HEK293 (cell line): ENCODE measurements around the gene CACNA1C.
A peak's percentile ranks its signal among the peaks of the same experiment; 100 is the strongest.

ENCODE experiments used
- CTCF ChIA-PET: fragments of 350-600 bp; formaldehyde crosslinking; extraction: SDS; loops from one replicate; lab custom pipeline; 2021; ENCODE audit warnings: antibody characterized with exemption; lab: Yijun Ruan, JAX
- POLR2A ChIA-PET: fragments of 300-600 bp; formaldehyde crosslinking; extraction: SDS; loops from one replicate; lab custom pipeline; 2020; ENCODE audit warnings: antibody characterized with exemption, inconsistent platforms; lab: Yijun Ruan, JAX
- H3K27ac ChIP-seq: fragments of 200-500 bp; sonication (Bioruptor generic); 2 replicates; pipeline ENCODE4 v1.5.1; 2014; ENCODE audit warnings: low read depth, low read length, control low read depth, inconsistent platforms; ENCODE audit errors: extremely low read depth
- H3K36me3 ChIP-seq, 2 experiments: fragments of 200-500 bp in 1 of 2; sonication (Bioruptor generic) in 1 of 2; 1 replicate in 1 of 2; 2 replicates in 1 of 2; pipeline ENCODE4 v1.5.1; 2014 to 2017; ENCODE audit warnings: inconsistent platforms in 2 of 2, low read length in 2 of 2; ENCODE audit not compliant: control insufficient read depth in 2 of 2, insufficient read depth in 1 of 2
- H3K4me1 ChIP-seq: fragments of 200-500 bp; sonication (Bioruptor generic); 2 replicates; pipeline ENCODE4 v1.5.1; 2014; ENCODE audit warnings: mild to moderate bottlenecking, low read length, inconsistent platforms; ENCODE audit not compliant: control insufficient read depth, insufficient read depth
- H3K4me3 ChIP-seq: 2 replicates; pipeline ENCODE4 v1.5.1; 2011; ENCODE audit warnings: low read depth, mild to moderate bottlenecking, control low read depth, low read length, moderate library complexity
- H3K9me3 ChIP-seq: fragments of 200-500 bp; sonication (Bioruptor generic); 2 replicates; pipeline ENCODE4 v1.5.1; 2014; ENCODE audit warnings: low read depth, low read length, inconsistent platforms; ENCODE audit not compliant: control insufficient read depth, insufficient read depth
- CTCF ChIP-seq: fragments of 450-650 bp; formaldehyde crosslinking; IDR thresholded peaks from 2 replicates; pipeline ENCODE4 v1.5.1; 2016; ENCODE audit warnings: missing biosample characterization, missing genetic modification characterization
- GFI1B ChIP-seq: fragments of 450-650 bp; formaldehyde crosslinking; IDR thresholded peaks from 2 replicates; pipeline ENCODE4 v1.5.1; 2016; ENCODE audit warnings: missing biosample characterization, missing genetic modification characterization
- IKZF3 ChIP-seq: fragments of 450-650 bp; IDR thresholded peaks from 2 replicates; pipeline ENCODE4 v1.5.0; 2018; ENCODE audit warnings: missing biosample characterization, mild to moderate bottlenecking, missing genetic modification characterization, moderate library complexity
- KLF10 ChIP-seq: fragments of 450-650 bp; IDR thresholded peaks from 2 replicates; pipeline ENCODE4 v1.5.1; 2018; ENCODE audit warnings: missing biosample characterization, mild to moderate bottlenecking, missing genetic modification characterization
- KLF9 ChIP-seq: fragments of 450-650 bp; formaldehyde crosslinking; IDR thresholded peaks from 2 replicates; pipeline ENCODE4 v1.5.1; 2016; ENCODE audit warnings: missing biosample characterization, missing genetic modification characterization, low read depth
- MZF1 ChIP-seq: fragments of 450-650 bp; formaldehyde crosslinking; IDR thresholded peaks from 2 replicates; pipeline ENCODE4 v1.5.1; 2017; ENCODE audit warnings: missing biosample characterization, missing genetic modification characterization, borderline replicate concordance
- ZBTB21 ChIP-seq: fragments of 450-650 bp; formaldehyde crosslinking; IDR thresholded peaks from 2 replicates; pipeline ENCODE4 v1.5.1; 2017; ENCODE audit warnings: missing biosample characterization, missing genetic modification characterization
- ZBTB8A ChIP-seq: fragments of 450-650 bp; formaldehyde crosslinking; IDR thresholded peaks from 2 replicates; pipeline ENCODE4 v1.5.1; 2016; ENCODE audit warnings: missing biosample characterization, missing genetic modification characterization
- ZFHX2 ChIP-seq: fragments of 450-650 bp; formaldehyde crosslinking; conservative IDR thresholded peaks from 2 replicates; pipeline ENCODE4 v1.5.1; 2016; ENCODE audit warnings: missing biosample characterization, missing genetic modification characterization
- ZNF10 ChIP-seq: fragments of 450-650 bp; formaldehyde crosslinking; IDR thresholded peaks from 2 replicates; pipeline ENCODE4 v1.5.1; 2017; ENCODE audit warnings: missing biosample characterization, missing genetic modification characterization
- ZNF2 ChIP-seq: fragments of 450-650 bp; formaldehyde crosslinking; IDR thresholded peaks from 2 replicates; pipeline ENCODE4 v1.5.1; 2016; ENCODE audit warnings: missing biosample characterization, missing genetic modification characterization
- ZNF24 ChIP-seq: fragments of 450-650 bp; formaldehyde crosslinking; IDR thresholded peaks from 2 replicates; pipeline ENCODE4 v1.5.1; 2016; ENCODE audit warnings: missing biosample characterization, missing genetic modification characterization
- ZNF394 ChIP-seq: fragments of 450-650 bp; formaldehyde crosslinking; IDR thresholded peaks from 2 replicates; pipeline ENCODE4 v1.5.1; 2016; ENCODE audit warnings: missing biosample characterization, missing genetic modification characterization, mild to moderate bottlenecking, moderate library complexity, borderline replicate concordance
- ZNF404 ChIP-seq: fragments of 450-650 bp; formaldehyde crosslinking; IDR thresholded peaks from 2 replicates; pipeline ENCODE4 v1.5.1; 2017; ENCODE audit warnings: missing biosample characterization, missing genetic modification characterization
- ZNF501 ChIP-seq: fragments of 450-650 bp; formaldehyde crosslinking; IDR thresholded peaks from 2 replicates; pipeline ENCODE4 v1.5.1; 2016; ENCODE audit warnings: missing biosample characterization, missing genetic modification characterization
- ZNF610 ChIP-seq: fragments of 450-650 bp; formaldehyde crosslinking; IDR thresholded peaks from 2 replicates; pipeline ENCODE4 v1.5.1; 2016; ENCODE audit warnings: missing biosample characterization, missing genetic modification characterization, borderline replicate concordance
- ZNF623 ChIP-seq: fragments of 450-650 bp; formaldehyde crosslinking; IDR thresholded peaks from 2 replicates; pipeline ENCODE4 v1.5.1; 2016; ENCODE audit warnings: missing biosample characterization, missing genetic modification characterization
- ZNF707 ChIP-seq: fragments of 450-650 bp; formaldehyde crosslinking; IDR thresholded peaks from 2 replicates; pipeline ENCODE4 v1.5.1; 2016; ENCODE audit warnings: missing biosample characterization, missing genetic modification characterization
- ZNF837 ChIP-seq: fragments of 450-650 bp; formaldehyde crosslinking; IDR thresholded peaks from 2 replicates; pipeline ENCODE4 v1.5.1; 2016; ENCODE audit warnings: missing biosample characterization, missing genetic modification characterization
- ZSCAN30 ChIP-seq: fragments of 450-650 bp; IDR thresholded peaks from 2 replicates; pipeline ENCODE4 v1.5.1; 2018; ENCODE audit warnings: missing biosample characterization, mild to moderate bottlenecking, missing genetic modification characterization, moderate library complexity
- TF ChIP-seq, protein P1 (sequence below): fragments of 450-650 bp; formaldehyde crosslinking; IDR thresholded peaks from 2 replicates; pipeline ENCODE4 v1.5.0; 2017; ENCODE audit warnings: missing biosample characterization, missing genetic modification characterization, borderline replicate concordance
- TF ChIP-seq, protein P2 (sequence below): fragments of 450-650 bp; formaldehyde crosslinking; IDR thresholded peaks from 2 replicates; pipeline ENCODE4 v1.5.1; 2016; ENCODE audit warnings: missing biosample characterization, missing genetic modification characterization, low read depth
- TF ChIP-seq, protein P3 (sequence below): fragments of 450-650 bp; formaldehyde crosslinking; IDR thresholded peaks from 2 replicates; pipeline ENCODE4 v1.5.1; 2017; ENCODE audit warnings: missing biosample characterization, missing genetic modification characterization
- TF ChIP-seq, protein P4 (sequence below): fragments of 450-650 bp; IDR thresholded peaks from 2 replicates; pipeline ENCODE4 v1.5.1; 2018; ENCODE audit warnings: missing biosample characterization, mild to moderate bottlenecking, missing genetic modification characterization
- TF ChIP-seq, protein P5 (sequence below): fragments of 450-650 bp; formaldehyde crosslinking; IDR thresholded peaks from 2 replicates; pipeline ENCODE4 v1.5.1; 2016; ENCODE audit warnings: missing biosample characterization, missing genetic modification characterization

CACNA1C gene

GRCh38 chr12:2054091-2055018, 1.6 kb downstream of the CACNA1C start (continued):
- TF ChIP-seq, protein P1, sequence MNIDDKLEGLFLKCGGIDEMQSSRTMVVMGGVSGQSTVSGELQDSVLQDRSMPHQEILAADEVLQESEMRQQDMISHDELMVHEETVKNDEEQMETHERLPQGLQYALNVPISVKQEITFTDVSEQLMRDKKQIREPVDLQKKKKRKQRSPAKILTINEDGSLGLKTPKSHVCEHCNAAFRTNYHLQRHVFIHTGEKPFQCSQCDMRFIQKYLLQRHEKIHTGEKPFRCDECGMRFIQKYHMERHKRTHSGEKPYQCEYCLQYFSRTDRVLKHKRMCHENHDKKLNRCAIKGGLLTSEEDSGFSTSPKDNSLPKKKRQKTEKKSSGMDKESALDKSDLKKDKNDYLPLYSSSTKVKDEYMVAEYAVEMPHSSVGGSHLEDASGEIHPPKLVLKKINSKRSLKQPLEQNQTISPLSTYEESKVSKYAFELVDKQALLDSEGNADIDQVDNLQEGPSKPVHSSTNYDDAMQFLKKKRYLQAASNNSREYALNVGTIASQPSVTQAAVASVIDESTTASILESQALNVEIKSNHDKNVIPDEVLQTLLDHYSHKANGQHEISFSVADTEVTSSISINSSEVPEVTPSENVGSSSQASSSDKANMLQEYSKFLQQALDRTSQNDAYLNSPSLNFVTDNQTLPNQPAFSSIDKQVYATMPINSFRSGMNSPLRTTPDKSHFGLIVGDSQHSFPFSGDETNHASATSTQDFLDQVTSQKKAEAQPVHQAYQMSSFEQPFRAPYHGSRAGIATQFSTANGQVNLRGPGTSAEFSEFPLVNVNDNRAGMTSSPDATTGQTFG = no peak
- TF ChIP-seq ZNF707 (no peak), ZFHX2 (tag by site-specific recombination) (peak; percentile 100), ZBTB21 (no peak), ZNF404 (no peak), ZNF610 (no peak), ZNF837 (tag by site-specific recombination) (no peak), ZNF394 (tag by site-specific recombination) (no peak), KLF9 (tag by site-specific recombination) (0 out of 2 replicates have a peak, but pooled peaks have one; percentile 40), IKZF3 (tag by site-specific recombination) (no peak), ZNF24 (tag by site-specific recombination) (no peak), ZNF10 (no peak), ZNF623 (tag by site-specific recombination) (no peak), KLF10 (no peak), ZNF501 (tag by site-specific recombination) (no peak)
- TF ChIP-seq, protein P2, sequence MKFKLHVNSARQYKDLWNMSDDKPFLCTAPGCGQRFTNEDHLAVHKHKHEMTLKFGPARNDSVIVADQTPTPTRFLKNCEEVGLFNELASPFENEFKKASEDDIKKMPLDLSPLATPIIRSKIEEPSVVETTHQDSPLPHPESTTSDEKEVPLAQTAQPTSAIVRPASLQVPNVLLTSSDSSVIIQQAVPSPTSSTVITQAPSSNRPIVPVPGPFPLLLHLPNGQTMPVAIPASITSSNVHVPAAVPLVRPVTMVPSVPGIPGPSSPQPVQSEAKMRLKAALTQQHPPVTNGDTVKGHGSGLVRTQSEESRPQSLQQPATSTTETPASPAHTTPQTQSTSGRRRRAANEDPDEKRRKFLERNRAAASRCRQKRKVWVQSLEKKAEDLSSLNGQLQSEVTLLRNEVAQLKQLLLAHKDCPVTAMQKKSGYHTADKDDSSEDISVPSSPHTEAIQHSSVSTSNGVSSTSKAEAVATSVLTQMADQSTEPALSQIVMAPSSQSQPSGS (tag by site-specific recombination) = no peak
- TF ChIP-seq, all 188 proteins: peak for 22

- Histone ChIP-seq H3K4me3 (no peak overlapping the region), H3K4me1 (no peaks in the 10 kb centered on the region; the same call in 1 of the 2 replicates), H3K27ac (no peak overlapping the region), H3K36me3 (no peaks in the 10 kb centered on the region), H3K9me3 (no peaks in the 10 kb centered on the region)
- POLR2A ChIA-PET = no interaction called here
- CTCF ChIA-PET = interaction anchor here (0.5 to 4.0 kb wide), 26 partner anchors 9 to 527 kb away, joined by 3 to 29 read pairs (median 4); no protein-coding TSS in a partner anchor
- TF ChIP-seq, protein P3, sequence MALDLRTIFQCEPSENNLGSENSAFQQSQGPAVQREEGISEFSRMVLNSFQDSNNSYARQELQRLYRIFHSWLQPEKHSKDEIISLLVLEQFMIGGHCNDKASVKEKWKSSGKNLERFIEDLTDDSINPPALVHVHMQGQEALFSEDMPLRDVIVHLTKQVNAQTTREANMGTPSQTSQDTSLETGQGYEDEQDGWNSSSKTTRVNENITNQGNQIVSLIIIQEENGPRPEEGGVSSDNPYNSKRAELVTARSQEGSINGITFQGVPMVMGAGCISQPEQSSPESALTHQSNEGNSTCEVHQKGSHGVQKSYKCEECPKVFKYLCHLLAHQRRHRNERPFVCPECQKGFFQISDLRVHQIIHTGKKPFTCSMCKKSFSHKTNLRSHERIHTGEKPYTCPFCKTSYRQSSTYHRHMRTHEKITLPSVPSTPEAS (tag by site-specific recombination) = 0 out of 2 replicates have a peak, but pooled peaks have one; percentile 29
- TF ChIP-seq ZBTB8A (tag by site-specific recombination) = 0 out of 2 replicates have a peak, but pooled peaks have one; percentile 15
- TF ChIP-seq, protein P4, sequence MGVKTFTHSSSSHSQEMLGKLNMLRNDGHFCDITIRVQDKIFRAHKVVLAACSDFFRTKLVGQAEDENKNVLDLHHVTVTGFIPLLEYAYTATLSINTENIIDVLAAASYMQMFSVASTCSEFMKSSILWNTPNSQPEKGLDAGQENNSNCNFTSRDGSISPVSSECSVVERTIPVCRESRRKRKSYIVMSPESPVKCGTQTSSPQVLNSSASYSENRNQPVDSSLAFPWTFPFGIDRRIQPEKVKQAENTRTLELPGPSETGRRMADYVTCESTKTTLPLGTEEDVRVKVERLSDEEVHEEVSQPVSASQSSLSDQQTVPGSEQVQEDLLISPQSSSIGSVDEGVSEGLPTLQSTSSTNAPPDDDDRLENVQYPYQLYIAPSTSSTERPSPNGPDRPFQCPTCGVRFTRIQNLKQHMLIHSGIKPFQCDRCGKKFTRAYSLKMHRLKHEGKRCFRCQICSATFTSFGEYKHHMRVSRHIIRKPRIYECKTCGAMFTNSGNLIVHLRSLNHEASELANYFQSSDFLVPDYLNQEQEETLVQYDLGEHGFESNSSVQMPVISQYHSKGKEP (tag by site-specific recombination) = 0 out of 2 replicates have a peak, but pooled peaks have one; percentile 57
- peak; percentile 63; the same call in 1 of the 2 replicates for TF ChIP-seq CTCF (tag by site-specific recombination)
- no peak for TF ChIP-seq MZF1
- TF ChIP-seq GFI1B (tag by site-specific recombination) = no peak
- TF ChIP-seq, protein P5, sequence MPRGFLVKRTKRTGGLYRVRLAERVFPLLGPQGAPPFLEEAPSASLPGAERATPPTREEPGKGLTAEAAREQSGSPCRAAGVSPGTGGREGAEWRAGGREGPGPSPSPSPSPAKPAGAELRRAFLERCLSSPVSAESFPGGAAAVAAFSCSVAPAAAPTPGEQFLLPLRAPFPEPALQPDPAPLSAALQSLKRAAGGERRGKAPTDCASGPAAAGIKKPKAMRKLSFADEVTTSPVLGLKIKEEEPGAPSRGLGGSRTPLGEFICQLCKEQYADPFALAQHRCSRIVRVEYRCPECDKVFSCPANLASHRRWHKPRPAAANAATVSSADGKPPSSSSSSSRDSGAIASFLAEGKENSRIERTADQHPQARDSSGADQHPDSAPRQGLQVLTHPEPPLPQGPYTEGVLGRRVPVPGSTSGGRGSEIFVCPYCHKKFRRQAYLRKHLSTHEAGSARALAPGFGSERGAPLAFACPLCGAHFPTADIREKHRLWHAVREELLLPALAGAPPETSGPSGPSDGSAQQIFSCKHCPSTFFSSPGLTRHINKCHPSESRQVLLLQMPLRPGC = no peak
- TF ChIP-seq ZSCAN30 (tag by site-specific recombination) = 0 out of 2 replicates have a peak, but pooled peaks have one; percentile 32
- TF ChIP-seq ZNF2 (tag by site-specific recombination) = 0 out of 2 replicates have a peak, but pooled peaks have one; percentile 53
- no peak for TF ChIP-seq ZNF707
- no peak for TF ChIP-seq ZFHX2 (tag by site-specific recombination)
Measured at GRCh38 chr12:2057041-2057794, 4.4 kb downstream of the CACNA1C start.
